HG02571 (cell line): ENCODE data around the gene TLR10.
A peak's percentile ranks its signal among the peaks of the same experiment; 100 is the strongest.
"Not testable (repeated sequence)": the region's sequence is repeated elsewhere in the genome, so short reads cannot be mapped to it uniquely, and the experiment has no call there.

Experiments used
- ATAC-seq: cut with Tn5 transposase; IDR thresholded peaks from one replicate; pipeline ENCODE4 v1.9.1; 2021; ENCODE audit warnings: mild to moderate bottlenecking, moderate library complexity; ENCODE audit not compliant: unreplicated experiment

Gene TLR10

GRCh38 chr4:38803833-38804653 is 21.3 kb upstream of the TLR10 start:
- ATAC-seq: peak; percentile 60

- ATAC-seq: no peak
Observed at GRCh38 chr4:38802561-38803355, 20.0 kb upstream of the TLR10 start.

- no peak for ATAC-seq
Observed at GRCh38 chr4:38800961-38801450, 18.2 kb upstream of the TLR10 start.

- no peak for ATAC-seq
Observed at GRCh38 chr4:38800366-38800765, 17.6 kb upstream of the TLR10 start.

GRCh38 chr4:38795087-38795486 is 12.3 kb upstream of the TLR10 start:
- no peak for ATAC-seq

GRCh38 chr4:38794051-38794450 is 11.3 kb upstream of the TLR10 start:
- ATAC-seq: no peak

- no peak for ATAC-seq
Observed at GRCh38 chr4:38791010-38791409, 8.2 kb upstream of the TLR10 start.

- no peak for ATAC-seq
Observed at GRCh38 chr4:38788317-38788716, 5.5 kb upstream of the TLR10 start.

GRCh38 chr4:38787693-38788092 is 4.9 kb upstream of the TLR10 start:
- no peak for ATAC-seq

- no peak for ATAC-seq
Observed at GRCh38 chr4:38785901-38786402, 3.2 kb upstream of the TLR10 start.

GRCh38 chr4:38785041-38785790 is 2.4 kb upstream of the TLR10 start:
- ATAC-seq: no peak

GRCh38 chr4:38784141-38784540 is 1.4 kb upstream of the TLR10 start:
- no peak for ATAC-seq

GRCh38 chr4:38783109-38783460 is 295 bp upstream of the TLR10 start:
- no peak for ATAC-seq

GRCh38 chr4:38781854-38782261 is 932 bp downstream of the TLR10 start:
- no peak for ATAC-seq

GRCh38 chr4:38780833-38781484 is 1.8 kb downstream of the TLR10 start:
- no peak for ATAC-seq

- ATAC-seq: no peak
Observed at GRCh38 chr4:38779790-38780189, 3.0 kb downstream of the TLR10 start.

GRCh38 chr4:38777925-38778324 is 4.9 kb downstream of the TLR10 start:
- not testable (repeated sequence) for ATAC-seq

- ATAC-seq: no peak
Observed at GRCh38 chr4:38775326-38775725, 7.5 kb downstream of the TLR10 start.

- no peak for ATAC-seq
Observed at GRCh38 chr4:38774181-38774955, 8.4 kb downstream of the TLR10 start.

GRCh38 chr4:38770281-38770680 is 12.5 kb downstream of the TLR10 start:
- ATAC-seq: not testable (repeated sequence)
